SK-MEL-5 (cell line): ENCODE results near the gene APBA2. TPM values are rescaled to one million over a fixed set of nuclear protein-coding genes. Genes with fewer than 3 reads are reported as not detected.
"Not testable (repeated sequence)": the region's sequence is repeated elsewhere in the genome, so short reads cannot be mapped to it uniquely, and the experiment has no call there.

ENCODE experiments used
- DNase-seq: peaks from one replicate; pipeline ENCODE4 v3.0.0-alpha.2; 2016; ENCODE audit warnings: low read depth, low spot score
- in situ Hi-C: cut with HindIII; loops from 2 replicates; pipeline ENCODE4 v1.10.0; 2016; ENCODE audit warnings: low sequenced_read_pairs, high pct_unique_total_duplicates, low pct_unique_long_range_greater_than_20kb
- polyA plus RNA-seq, 2 experiments: library from polyadenylated mRNA; depleted of rRNA; stranded (reverse); fragments of >200 nt; gene quantifications; 2 replicates each; pipeline ENCODE4 v1.2.3, GENCODE V29; 2015
- total RNA-seq: library from RNA; depleted of rRNA; stranded (reverse); fragments of >200 nt; shearing (Covaris generic); gene quantifications from 2 replicates; pipeline ENCODE4 v1.2.3, GENCODE V29; 2014; rRNA removed

The APBA2 gene
- total RNA-seq, result 21.0 and 24.6 TPM in 2 replicates
- 17.2 and 21.8 TPM in 2 replicates for polyA plus RNA-seq (2015; cell fraction: cytosol; rRNA removed)
- polyA plus RNA-seq (2015; cell fraction: nucleus; rRNA removed), result 12.8 and 14.5 TPM in 2 replicates

DNA sequence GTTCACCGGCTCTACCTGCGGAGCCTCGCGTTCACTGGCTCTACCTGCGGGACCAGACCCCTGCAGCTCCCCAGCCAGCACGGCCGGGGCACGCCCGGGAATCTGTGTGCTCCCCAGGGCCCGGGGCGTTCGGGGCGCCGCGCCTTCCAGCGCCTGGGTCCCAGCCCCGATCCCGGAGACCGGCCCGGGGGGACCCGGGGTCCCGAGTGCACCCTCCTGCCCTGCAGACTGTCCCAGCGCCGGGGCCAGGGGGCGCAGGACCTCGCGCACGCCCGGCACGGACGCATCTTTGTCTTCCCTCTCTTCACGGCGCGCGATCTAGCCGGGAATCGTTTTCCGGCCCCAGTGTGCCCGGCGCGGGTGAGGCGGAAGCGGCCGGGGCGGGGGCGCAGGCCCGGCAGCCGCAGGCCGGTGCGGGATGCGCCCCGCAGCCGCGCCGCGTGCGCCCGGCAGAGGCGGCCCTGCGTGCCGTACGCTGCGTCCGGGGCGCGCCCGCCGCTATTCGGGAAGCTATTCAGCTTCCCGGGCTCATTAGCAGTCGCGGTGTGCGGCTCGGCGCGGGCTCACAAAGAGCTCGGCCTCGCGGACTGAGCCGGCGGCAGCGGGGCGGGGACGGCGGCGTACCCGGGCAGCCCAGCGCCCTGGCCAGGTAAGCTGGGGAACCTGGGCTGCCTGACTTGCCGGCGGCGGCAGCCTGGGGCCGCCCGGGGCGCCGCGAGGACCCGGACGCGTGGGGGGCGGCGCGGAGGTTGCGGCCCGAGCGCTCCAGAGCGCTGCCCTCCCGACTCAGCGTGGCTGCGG lies at the start of gene APBA2:
APBA2 (plus strand) TSS at position 345 of the 801 bp plus-strand sequence. CDS start 167,911 bp downstream, outside the sequence.
- in situ Hi-C loops, result no loop called here
- DNase-seq, result peak; percentile 24

DNA sequence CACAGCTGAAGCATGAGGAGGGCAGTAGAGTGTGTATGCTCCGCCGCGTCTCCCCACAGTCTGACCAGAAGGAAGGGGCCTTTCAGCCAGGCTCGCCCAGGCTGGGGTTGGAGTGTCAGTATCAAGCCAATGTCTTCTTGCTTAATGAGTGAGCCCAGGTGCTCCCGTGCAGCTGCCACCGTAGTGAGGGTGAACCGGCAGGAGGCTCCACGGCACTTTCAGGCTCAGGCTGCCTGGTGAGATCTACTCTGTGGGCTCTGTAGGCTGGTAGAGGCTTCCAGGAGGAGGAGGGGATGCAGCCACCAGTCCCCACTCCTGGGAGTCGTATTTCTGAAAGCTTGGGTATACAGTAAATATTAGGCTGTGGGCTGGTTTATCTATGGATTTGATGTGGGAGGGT lies 45.5 kb upstream of the APBA2 start:
- not testable (repeated sequence) for DNase-seq

DNA sequence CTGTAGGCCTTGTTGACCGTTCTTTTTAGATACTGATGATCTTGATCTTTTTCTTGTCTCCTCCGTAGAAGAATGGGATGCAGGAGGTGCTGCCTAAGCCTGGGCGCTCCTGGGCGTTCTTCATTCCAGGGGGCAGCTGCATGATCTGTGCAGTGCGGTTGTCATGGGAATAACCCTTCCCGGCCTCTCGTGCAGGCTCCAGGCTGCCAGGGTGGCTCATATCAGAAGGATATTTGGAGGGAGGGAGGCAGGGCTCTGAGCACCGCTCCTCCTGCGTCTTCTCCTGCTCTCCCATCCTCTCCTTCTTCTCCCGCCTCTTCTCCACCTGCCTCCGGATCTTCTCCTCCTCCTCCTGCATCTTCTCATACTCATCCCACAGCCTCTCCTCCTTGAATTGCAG lies 43.6 kb upstream of the APBA2 start:
- in situ Hi-C loops, result not testable (repeated sequence)

More for the DNA sequence above, 45.5 kb upstream of the APBA2 start:
- in situ Hi-C loops, result not testable (repeated sequence)

GRCh38 chr15:28843520-28843919 lies 42.3 kb upstream of the APBA2 start:
- DNase-seq, in situ Hi-C loops: not testable (repeated sequence)

More for the DNA sequence above, 43.6 kb upstream of the APBA2 start:
- not testable (repeated sequence) for DNase-seq

GRCh38 chr15:28844147-28844546 lies 41.6 kb upstream of the APBA2 start:
- in situ Hi-C loops, DNase-seq: not testable (repeated sequence)

DNA sequence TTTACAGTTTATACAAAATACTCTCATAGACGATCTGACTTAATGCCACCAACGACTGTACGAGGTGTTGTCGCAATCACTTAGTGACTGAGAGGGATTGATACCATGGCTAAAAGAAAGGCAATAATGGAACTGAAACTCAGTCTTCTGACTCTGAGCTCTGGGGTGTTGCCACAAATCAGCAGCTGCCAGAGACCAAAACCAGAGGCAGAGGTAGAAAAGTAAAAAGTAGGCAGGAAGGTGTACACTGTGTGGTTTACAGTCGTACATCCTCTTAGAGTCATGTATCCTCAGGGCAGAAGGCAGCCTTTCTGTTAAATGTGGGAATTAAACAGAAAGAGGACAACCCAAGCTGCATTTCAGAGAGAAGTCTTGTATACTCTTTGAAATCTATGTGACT lies 38.5 kb upstream of the APBA2 start:
- in situ Hi-C loops, result not testable (repeated sequence)

GRCh38 chr15:28847959-28848358 lies 37.8 kb upstream of the APBA2 start:
- in situ Hi-C loops, DNase-seq: not testable (repeated sequence)

More for the DNA sequence above, 38.5 kb upstream of the APBA2 start:
- not testable (repeated sequence) for DNase-seq

- in situ Hi-C loops, result not testable (repeated sequence)
- peak; percentile 42 for DNase-seq
Measured at GRCh38 chr15:28848521-28848920, 37.3 kb upstream of the APBA2 start, which contains the start of gene GOLGA6L7. GOLGA6L7 (minus strand) TSS chr15:28848644; CDS start chr15:28848549, 95 bp downstream.

- DNase-seq, in situ Hi-C loops: not testable (repeated sequence)
Measured at GRCh38 chr15:28849271-28849670, 36.5 kb upstream of the APBA2 start.

- in situ Hi-C loops, DNase-seq: not testable (repeated sequence)
Measured at GRCh38 chr15:28849766-28850165, 36.0 kb upstream of the APBA2 start.

DNA sequence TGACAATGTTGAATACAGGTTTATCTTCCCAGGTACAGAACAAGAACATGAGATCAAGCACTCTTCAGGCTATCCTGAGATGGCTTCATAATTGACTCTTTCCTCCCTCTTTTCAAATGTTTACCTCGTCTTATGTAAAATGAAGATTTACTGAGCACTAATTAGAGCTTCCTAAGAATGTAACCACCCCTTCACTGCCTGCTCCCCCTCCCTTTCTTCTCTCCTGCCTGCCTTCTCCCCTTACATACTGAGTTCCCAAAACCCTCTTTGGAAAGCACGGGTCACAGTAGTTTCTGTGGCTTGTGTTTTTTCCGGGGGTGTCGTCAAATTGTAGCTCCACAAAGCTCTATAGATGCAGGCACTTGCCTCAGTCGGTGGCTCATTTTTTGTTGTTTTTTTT lies 32.1 kb upstream of the APBA2 start:
- DNase-seq, in situ Hi-C loops: not testable (repeated sequence)

- DNase-seq, in situ Hi-C loops: not testable (repeated sequence)
Measured at GRCh38 chr15:28854578-28854977, 31.2 kb upstream of the APBA2 start.

DNA sequence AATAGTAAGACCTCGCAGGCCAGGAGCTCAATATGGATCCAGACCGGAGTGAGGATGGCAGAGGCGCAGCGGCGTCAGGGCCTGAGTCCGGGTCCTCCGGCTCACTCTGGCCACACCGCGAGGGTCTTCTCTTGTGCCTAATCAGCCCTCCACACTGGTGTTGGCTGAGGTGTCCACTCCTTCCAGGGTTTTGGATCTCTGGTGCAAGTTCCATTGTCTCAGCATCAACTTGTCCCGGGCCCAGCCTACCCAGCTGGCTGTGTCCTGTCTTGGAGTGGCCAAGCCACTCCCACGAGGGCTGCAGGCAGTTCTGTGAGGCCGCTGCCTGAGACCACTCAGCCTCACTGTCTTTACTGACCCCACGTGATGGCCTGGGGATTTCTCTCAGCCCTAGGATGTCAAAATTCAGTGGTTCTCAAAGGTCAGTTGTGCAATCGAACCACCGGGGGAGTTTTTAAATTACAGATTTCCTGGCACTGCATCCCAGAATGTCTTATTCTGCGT lies 24.7 kb upstream of the APBA2 start:
- in situ Hi-C loops, result no loop called here
- no peak for DNase-seq

GRCh38 chr15:28861589-28862293 lies 24.0 kb upstream of the APBA2 start:
- DNase-seq, in situ Hi-C loops: not testable (repeated sequence)

- DNase-seq, result no peak
- in situ Hi-C loops, result no loop called here
Measured at GRCh38 chr15:28868744-28869345, 16.9 kb upstream of the APBA2 start.

DNA sequence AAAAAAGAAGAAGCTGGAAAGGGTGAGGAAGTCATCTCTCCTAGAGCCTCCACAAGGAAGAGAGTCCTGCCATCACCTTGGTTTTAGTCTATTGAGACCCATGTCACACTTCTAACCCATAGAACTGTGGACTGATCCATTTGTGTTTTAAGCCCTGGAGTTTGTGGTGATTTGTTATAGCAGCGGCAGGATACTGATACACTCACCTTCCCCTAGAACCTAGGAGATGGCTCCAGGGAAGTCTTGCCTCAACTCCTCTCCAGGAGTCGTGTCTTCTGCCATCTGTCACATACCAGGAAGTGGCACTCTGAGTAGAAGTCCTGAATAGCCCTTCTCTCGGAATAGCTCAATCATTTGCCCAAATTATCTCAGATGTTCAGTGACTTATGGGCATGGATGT lies 14.6 kb upstream of the APBA2 start:
- in situ Hi-C loops, result no loop called here

DNA sequence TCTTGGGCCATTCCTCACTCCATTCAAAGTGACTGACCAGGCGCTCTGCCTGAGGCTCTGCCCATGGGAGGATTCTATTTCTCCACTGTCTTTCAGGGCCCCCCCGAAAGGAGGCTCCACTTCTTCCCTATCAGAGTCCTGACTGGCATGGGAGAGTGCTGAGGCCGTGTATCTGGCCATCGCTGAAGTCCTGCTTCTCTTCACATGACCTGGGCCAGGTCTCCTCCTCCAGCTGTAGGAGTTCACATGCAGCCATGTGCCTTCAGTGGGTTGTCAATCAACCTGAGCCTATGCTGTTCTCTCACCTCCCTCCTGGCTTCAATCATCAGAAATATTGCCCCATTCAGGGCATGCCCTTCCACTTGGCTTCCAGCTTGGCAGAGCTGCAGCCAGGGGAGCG lies 12.8 kb upstream of the APBA2 start:
- in situ Hi-C loops, result no loop called here
- no peak for DNase-seq

More for the DNA sequence above, 14.6 kb upstream of the APBA2 start:
- DNase-seq, result no peak
